WTC11 (cell line): ENCODE data around the gene FRMD4A. TPM values are rescaled to one million over a fixed set of nuclear protein-coding genes. Genes with fewer than 3 reads are reported as not detected.

Experiments used
- ATAC-seq: fragments of 200-7000 bp; cut with Tn5 transposase; 2 replicates; pipeline ENCODE4 v1.10.0; 2021; ENCODE audit warnings: mild to moderate bottlenecking, moderate library complexity
- CTCF ChIA-PET: fragments of 300-600 bp; sonication (Branson Sonifier 250); formaldehyde crosslinking; loops from one replicate; lab custom pipeline; 2021; ENCODE audit warnings: antibody characterized with exemption; lab: Charles Lee
- POLR2A ChIA-PET: fragments of 350-600 bp; sonication (Branson Sonifier 250); formaldehyde crosslinking; loops from one replicate; lab custom pipeline; 2021; ENCODE audit warnings: antibody characterized with exemption; lab: Charles Lee
- DNase-seq: peaks from one replicate; pipeline ENCODE4 v3.0.0; 2021; ENCODE audit warnings: low spot score
- H3K27ac Mint-ChIP-seq: 2 replicates; pipeline ENCODE4 v1.8.0; 2021; ENCODE audit warnings: mixed read lengths
- H3K27me3 Mint-ChIP-seq: 2 replicates; pipeline ENCODE4 v1.8.0; 2021; ENCODE audit warnings: low read depth, mild to moderate bottlenecking, moderate library complexity, mixed read lengths
- H3K36me3 Mint-ChIP-seq: 2 replicates; pipeline ENCODE4 v1.8.0; 2021; ENCODE audit warnings: mixed read lengths
- H3K4me1 Mint-ChIP-seq: 2 replicates; pipeline ENCODE4 v1.8.0; 2022; ENCODE audit warnings: mixed read lengths
- H3K4me3 Mint-ChIP-seq: 2 replicates; pipeline ENCODE4 v1.8.0; 2021; ENCODE audit warnings: mild to moderate bottlenecking, moderate library complexity, mixed read lengths
- H3K9me3 Mint-ChIP-seq: 2 replicates; pipeline ENCODE4 v1.8.0; 2021; ENCODE audit warnings: mixed read lengths
- ATF1 ChIP-seq: sonication (generic); formaldehyde crosslinking; IDR thresholded peaks from 2 replicates; pipeline ENCODE4 v1.8.1; 2023; ENCODE audit warnings: mild to moderate bottlenecking, moderate library complexity, missing genetic modification reagents
- ATF3 ChIP-seq: sonication (generic); formaldehyde crosslinking; conservative IDR thresholded peaks from 2 replicates; pipeline ENCODE4 v1.8.1; 2022; ENCODE audit warnings: mild to moderate bottlenecking, missing genetic modification reagents
- ELF4 ChIP-seq: sonication (generic); formaldehyde crosslinking; IDR thresholded peaks from 2 replicates; pipeline ENCODE4 v1.8.1; 2022; ENCODE audit warnings: low read depth, mild to moderate bottlenecking, moderate library complexity, missing genetic modification reagents
- EMX1 ChIP-seq: fragments of 250-450 bp; sonication (Bioruptor Pico); IDR thresholded peaks from 2 replicates; pipeline ENCODE4 v1.8.0; 2021; ENCODE audit warnings: mild to moderate bottlenecking
- ETV6 ChIP-seq: sonication (generic); formaldehyde crosslinking; IDR thresholded peaks from 2 replicates; pipeline ENCODE4 v1.8.1; 2022; ENCODE audit warnings: mild to moderate bottlenecking, missing genetic modification reagents
- HMGA2 ChIP-seq: fragments of 250-450 bp; sonication (Bioruptor Pico); IDR thresholded peaks from 2 replicates; pipeline ENCODE4 v1.4.0; 2021; ENCODE audit warnings: mild to moderate bottlenecking, moderate library complexity
- HMGXB4 ChIP-seq: sonication (generic); formaldehyde crosslinking; IDR thresholded peaks from 2 replicates; pipeline ENCODE4 v1.8.1; 2023; ENCODE audit warnings: mild to moderate bottlenecking, moderate library complexity, missing genetic modification reagents
- IRF1 ChIP-seq: sonication (generic); formaldehyde crosslinking; IDR thresholded peaks from 2 replicates; pipeline ENCODE4 v1.8.0; 2023; ENCODE audit warnings: missing genetic modification reagents
- IRF2 ChIP-seq: sonication (generic); formaldehyde crosslinking; IDR thresholded peaks from 2 replicates; pipeline ENCODE4 v1.8.0; 2022; ENCODE audit warnings: low read depth, missing genetic modification reagents, borderline replicate concordance
- JUN ChIP-seq: sonication (generic); formaldehyde crosslinking; IDR thresholded peaks from 2 replicates; pipeline ENCODE4 v1.8.0; 2023; ENCODE audit warnings: mild to moderate bottlenecking, missing genetic modification reagents
- KAT7 ChIP-seq: sonication (generic); formaldehyde crosslinking; IDR thresholded peaks from 2 replicates; pipeline ENCODE4 v1.8.1; 2023; ENCODE audit warnings: missing genetic modification reagents, mild to moderate bottlenecking, borderline replicate concordance
- MXD4 ChIP-seq: fragments of 250-450 bp; sonication (Bioruptor Pico); IDR thresholded peaks from 2 replicates; pipeline ENCODE4 v1.8.0; 2021; ENCODE audit warnings: mild to moderate bottlenecking, moderate library complexity, borderline replicate concordance
- NFATC4 ChIP-seq: fragments of 250-450 bp; sonication (Bioruptor Pico); IDR thresholded peaks from 2 replicates; pipeline ENCODE4 v1.9.0; 2021; ENCODE audit warnings: mild to moderate bottlenecking
- NR2C2 ChIP-seq: sonication (generic); formaldehyde crosslinking; IDR thresholded peaks from 2 replicates; pipeline ENCODE4 v1.8.0; 2022; ENCODE audit warnings: mild to moderate bottlenecking, missing genetic modification reagents
- SMAD3 ChIP-seq: sonication (generic); formaldehyde crosslinking; IDR thresholded peaks from 2 replicates; pipeline ENCODE4 v1.8.0; 2022; ENCODE audit warnings: missing genetic modification reagents, mild to moderate bottlenecking, borderline replicate concordance
- TCF7 ChIP-seq: sonication (generic); formaldehyde crosslinking; IDR thresholded peaks from 2 replicates; pipeline ENCODE4 v1.8.0; 2022; ENCODE audit warnings: mild to moderate bottlenecking, low read depth, missing genetic modification reagents, moderate library complexity
- TEAD1 ChIP-seq: sonication (generic); formaldehyde crosslinking; IDR thresholded peaks from 2 replicates; pipeline ENCODE4 v1.8.0; 2022; ENCODE audit warnings: mild to moderate bottlenecking, missing genetic modification reagents
- TEAD4 ChIP-seq: sonication (generic); formaldehyde crosslinking; IDR thresholded peaks from 2 replicates; pipeline ENCODE4 v1.8.0; 2022; ENCODE audit warnings: mild to moderate bottlenecking, missing genetic modification reagents
- USF1 ChIP-seq: sonication (generic); formaldehyde crosslinking; IDR thresholded peaks from 2 replicates; pipeline ENCODE4 v1.8.0; 2022; ENCODE audit warnings: mild to moderate bottlenecking, missing genetic modification reagents
- ZMAT4 ChIP-seq: fragments of 250-450 bp; sonication (Bioruptor Pico); IDR thresholded peaks from 2 replicates; pipeline ENCODE4 v1.9.0; 2021; ENCODE audit warnings: mild to moderate bottlenecking
- ZNF138 ChIP-seq: sonication (generic); formaldehyde crosslinking; conservative IDR thresholded peaks from 2 replicates; pipeline ENCODE4 v1.8.1; 2022; ENCODE audit warnings: mild to moderate bottlenecking, moderate library complexity, missing genetic modification reagents
- ZNF219 ChIP-seq: sonication (generic); formaldehyde crosslinking; IDR thresholded peaks from 2 replicates; pipeline ENCODE4 v1.8.0; 2023; ENCODE audit warnings: missing genetic modification reagents, mild to moderate bottlenecking, borderline replicate concordance
- ZNF317 ChIP-seq: sonication (generic); formaldehyde crosslinking; IDR thresholded peaks from 2 replicates; pipeline ENCODE4 v1.8.1; 2023; ENCODE audit warnings: low read depth, mild to moderate bottlenecking, moderate library complexity, missing genetic modification reagents, borderline replicate concordance
- ZSCAN18 ChIP-seq: fragments of 250-450 bp; sonication (Bioruptor Pico); IDR thresholded peaks from 2 replicates; pipeline ENCODE4 v2.1.2; 2022; ENCODE audit warnings: mild to moderate bottlenecking, moderate library complexity
- total RNA-seq: library from RNA; stranded (reverse); gene quantifications from 3 replicates; pipeline ENCODE4 v1.2.3, GENCODE V29; 2021
- TF ChIP-seq, protein P1 (sequence below): sonication (generic); formaldehyde crosslinking; IDR thresholded peaks from 2 replicates; pipeline ENCODE4 v1.8.1; 2023; ENCODE audit warnings: mild to moderate bottlenecking, missing genetic modification reagents, moderate library complexity
- TF ChIP-seq, protein P2 (sequence below): fragments of 250-450 bp; sonication (Bioruptor Pico); IDR thresholded peaks from 2 replicates; pipeline ENCODE4 v1.9.0; 2021; ENCODE audit warnings: moderate library complexity, mild to moderate bottlenecking, inconsistent platforms, borderline replicate concordance
- TF ChIP-seq, protein P3 (sequence below): sonication (generic); formaldehyde crosslinking; IDR thresholded peaks from 2 replicates; pipeline ENCODE4 v1.8.1; 2023; ENCODE audit warnings: mild to moderate bottlenecking, missing genetic modification reagents, moderate library complexity

The FRMD4A gene
- total RNA-seq, 1 experiment from 2014 or later: 35.5 TPM

GRCh38 chr10:14336736-14337135, 6.0 kb upstream of the FRMD4A start:
- Mint-ChIP-seq H3K36me3 (no peaks in the 10 kb centered on the region), H3K27me3 (no peaks in the 10 kb centered on the region), H3K27ac (no peak overlapping the region), H3K9me3 (no peaks in the 10 kb centered on the region), H3K4me1 (peaks cover 9% of the 10 kb centered on the region), H3K4me3 (no peak overlapping the region)
- no peak for DNase-seq
- ChIA-PET POLR2A (no interaction called here), CTCF (no interaction called here)
- no peak for TF ChIP-seq TCF7
- no peak for TF ChIP-seq NFATC4 (CRISPR knock-in tag)
- TF ChIP-seq, protein P1, sequence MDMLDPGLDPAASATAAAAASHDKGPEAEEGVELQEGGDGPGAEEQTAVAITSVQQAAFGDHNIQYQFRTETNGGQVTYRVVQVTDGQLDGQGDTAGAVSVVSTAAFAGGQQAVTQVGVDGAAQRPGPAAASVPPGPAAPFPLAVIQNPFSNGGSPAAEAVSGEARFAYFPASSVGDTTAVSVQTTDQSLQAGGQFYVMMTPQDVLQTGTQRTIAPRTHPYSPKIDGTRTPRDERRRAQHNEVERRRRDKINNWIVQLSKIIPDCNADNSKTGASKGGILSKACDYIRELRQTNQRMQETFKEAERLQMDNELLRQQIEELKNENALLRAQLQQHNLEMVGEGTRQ (CRISPR knock-in tag): no peak
- no peak for TF ChIP-seq KAT7 (CRISPR knock-in tag)
- TF ChIP-seq, protein P2, sequence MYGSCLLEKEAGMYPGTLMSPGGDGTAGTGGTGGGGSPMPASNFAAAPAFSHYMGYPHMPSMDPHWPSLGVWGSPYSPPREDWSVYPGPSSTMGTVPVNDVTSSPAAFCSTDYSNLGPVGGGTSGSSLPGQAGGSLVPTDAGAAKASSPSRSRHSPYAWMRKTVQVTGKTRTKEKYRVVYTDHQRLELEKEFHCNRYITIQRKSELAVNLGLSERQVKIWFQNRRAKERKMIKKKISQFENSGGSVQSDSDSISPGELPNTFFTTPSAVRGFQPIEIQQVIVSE (CRISPR knock-in tag): no peak
- no peak for TF ChIP-seq HMGXB4 (CRISPR knock-in tag)
- TF ChIP-seq EMX1 (CRISPR knock-in tag): no peak
- TF ChIP-seq IRF2 (CRISPR knock-in tag): no peak
- TF ChIP-seq ELF4 (CRISPR knock-in tag): no peak
- TF ChIP-seq ATF1 (CRISPR knock-in tag): no peak
- TF ChIP-seq NR2C2 (CRISPR knock-in tag): no peak
- no peak for TF ChIP-seq TEAD4 (CRISPR knock-in tag)
- TF ChIP-seq TEAD1 (CRISPR knock-in tag): no peak
- ATAC-seq: no peak

- DNase-seq: no peak
- ATAC-seq: no peak
- no peaks in the 10 kb centered on the region for H3K9me3 Mint-ChIP-seq
- H3K36me3 Mint-ChIP-seq: no peaks in the 10 kb centered on the region
- H3K27ac Mint-ChIP-seq: no peak overlapping the region
- no peak overlapping the region for H3K4me3 Mint-ChIP-seq
- peaks cover 2% of the 10 kb centered on the region; the same call in 1 of the 2 replicates for H3K27me3 Mint-ChIP-seq
- ChIA-PET CTCF (no interaction called here), POLR2A (no interaction called here)
- H3K4me1 Mint-ChIP-seq: peaks cover 25% of the 10 kb centered on the region
- no peak for TF ChIP-seq ETV6 (CRISPR knock-in tag)
- no peak for TF ChIP-seq JUN (CRISPR knock-in tag)
- TF ChIP-seq ATF3 (CRISPR knock-in tag): no peak
- no peak for TF ChIP-seq ZNF138 (CRISPR knock-in tag)
- no peak for TF ChIP-seq USF1 (CRISPR knock-in tag)
- no peak for TF ChIP-seq ZMAT4
- no peak for TF ChIP-seq HMGA2 (CRISPR knock-in tag)
- TF ChIP-seq ZSCAN18 (CRISPR knock-in tag): no peak
- TF ChIP-seq IRF1 (CRISPR knock-in tag): no peak
- TF ChIP-seq MXD4 (CRISPR knock-in tag): no peak
- no peak for TF ChIP-seq HMGXB4 (CRISPR knock-in tag)
- TF ChIP-seq, protein P3, sequence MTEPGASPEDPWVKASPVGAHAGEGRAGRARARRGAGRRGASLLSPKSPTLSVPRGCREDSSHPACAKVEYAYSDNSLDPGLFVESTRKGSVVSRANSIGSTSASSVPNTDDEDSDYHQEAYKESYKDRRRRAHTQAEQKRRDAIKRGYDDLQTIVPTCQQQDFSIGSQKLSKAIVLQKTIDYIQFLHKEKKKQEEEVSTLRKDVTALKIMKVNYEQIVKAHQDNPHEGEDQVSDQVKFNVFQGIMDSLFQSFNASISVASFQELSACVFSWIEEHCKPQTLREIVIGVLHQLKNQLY (CRISPR knock-in tag): no peak
- TF ChIP-seq ZNF317 (CRISPR knock-in tag): no peak
- TF ChIP-seq ZNF219 (CRISPR knock-in tag): no peak
- TF ChIP-seq NFATC4 (CRISPR knock-in tag): no peak
- TF ChIP-seq SMAD3 (CRISPR knock-in tag): no peak
Observed at GRCh38 chr10:14334771-14335170, 4.0 kb upstream of the FRMD4A start.
